K562 (cell line): ENCODE measurements around the gene ITPR2. TPM values are rescaled to one million over a fixed set of nuclear protein-coding genes. Genes with fewer than 3 reads are reported as not detected.
A peak's percentile ranks its signal among the peaks of the same experiment; 100 is the strongest.

Experiments used
- BHLHE40 ChIP-seq: IDR thresholded peaks from 2 replicates; pipeline ENCODE4 v1.6.1; 2011; ENCODE audit warnings: low read length, improper control_type of control experiment
- DMBX1 ChIP-seq: fragments of 250-450 bp; sonication (Bioruptor Pico); IDR thresholded peaks from 2 replicates; pipeline ENCODE4 v1.8.0; 2022; ENCODE audit warnings: inconsistent platforms, mild to moderate bottlenecking, moderate library complexity, borderline replicate concordance
- ETV1 ChIP-seq: fragments of 450-650 bp; conservative IDR thresholded peaks from 2 replicates; pipeline ENCODE4 v1.6.1; 2016; ENCODE audit warnings: missing genetic modification characterization, control low read depth, low read depth, missing compliant biosample characterization
- HMG20B ChIP-seq: fragments of 250-450 bp; sonication (Bioruptor Pico); IDR thresholded peaks from 2 replicates; pipeline ENCODE4 v1.5.0; 2021; ENCODE audit warnings: mild to moderate bottlenecking
- NFRKB ChIP-seq: fragments of 450-650 bp; IDR thresholded peaks from 2 replicates; pipeline ENCODE4 v1.6.1; 2016; ENCODE audit warnings: low read depth
- POLR2G ChIP-seq: fragments of 200-400 bp; formaldehyde crosslinking; IDR thresholded peaks from 2 replicates; pipeline ENCODE4 v1.6.1; 2017; ENCODE audit warnings: low read depth, mild to moderate bottlenecking, antibody characterized with exemption, low read length, moderate library complexity
- PTTG1 ChIP-seq: fragments of 450-650 bp; IDR thresholded peaks from 2 replicates; pipeline ENCODE4 v1.6.1; 2016; ENCODE audit warnings: low read depth, mild to moderate bottlenecking, missing genetic modification characterization, missing compliant biosample characterization
- STAT5B ChIP-seq: fragments of 250-450 bp; sonication (Bioruptor Pico); IDR thresholded peaks from 2 replicates; pipeline ENCODE4 v1.8.0; 2021; ENCODE audit warnings: mild to moderate bottlenecking, inconsistent platforms
- XRCC3 ChIP-seq: fragments of 450-650 bp; IDR thresholded peaks from 2 replicates; pipeline ENCODE4 v1.6.1; 2017; ENCODE audit warnings: mild to moderate bottlenecking, moderate library complexity
- ZNF589 ChIP-seq: fragments of 200-800 bp; sonication (Bioruptor generic); IDR thresholded peaks from 2 replicates; pipeline ENCODE4 v1.6.1; 2016; ENCODE audit warnings: low read depth, missing genetic modification characterization, missing compliant biosample characterization
- polyA plus RNA-seq, 8 experiments: library from polyadenylated mRNA; depleted of rRNA in 4 of 8; stranded (reverse) in 5 of 8; unstranded in 3 of 8; fragments of >200 nt; fragmentation: Nextera tagmentation in 2 of 8; fragmentation: Illumina TruSeq in 1 of 8; extraction: Ambion mirVana in 2 of 8; extraction: Trizol in 1 of 8; gene quantifications; 2 replicates each; pipeline versions ENCODE4 v1.2.1 to v1.2.3, GENCODE V29; 2011 to 2014; ENCODE audit warnings: inconsistent platforms in 1 of 8, missing spikeins in 1 of 8
- total RNA-seq, 7 experiments: library from RNA; depleted of rRNA in 6 of 7; stranded (reverse); fragments of >200 nt in 6 of 7; fragmentation: Illumina TruSeq in 2 of 7; extraction: Trizol in 2 of 7; gene quantifications; 2 replicates each; pipeline versions ENCODE4 v1.2.1 to v1.2.3, GENCODE V29; 2011 to 2021; ENCODE audit warnings: low replicate concordance in 1 of 7
- TF ChIP-seq, protein P1 (sequence below): fragments of 450-650 bp; IDR thresholded peaks from 2 replicates; pipeline ENCODE4 v1.6.1; 2016; ENCODE audit warnings: mild to moderate bottlenecking, moderate library complexity
- TF ChIP-seq, protein P2 (sequence below): sonication (generic); formaldehyde crosslinking; IDR thresholded peaks from 2 replicates; pipeline ENCODE4 v1.8.0; 2022; ENCODE audit warnings: missing genetic modification reagents, mild to moderate bottlenecking, borderline replicate concordance
- TF ChIP-seq, protein P3 (sequence below): fragments of 450-650 bp; conservative IDR thresholded peaks from 2 replicates; pipeline ENCODE4 v1.6.1; 2016; ENCODE audit warnings: missing genetic modification characterization, low read depth, mild to moderate bottlenecking, missing compliant biosample characterization, moderate library complexity

Gene ITPR2
- total and polyA plus RNA-seq, 9 of the 15 experiments (the other 6 are each of a cell fraction or from before 2014, with no cell fraction given) = 0.21 to 3.3 (median 0.95) TPM

DNA sequence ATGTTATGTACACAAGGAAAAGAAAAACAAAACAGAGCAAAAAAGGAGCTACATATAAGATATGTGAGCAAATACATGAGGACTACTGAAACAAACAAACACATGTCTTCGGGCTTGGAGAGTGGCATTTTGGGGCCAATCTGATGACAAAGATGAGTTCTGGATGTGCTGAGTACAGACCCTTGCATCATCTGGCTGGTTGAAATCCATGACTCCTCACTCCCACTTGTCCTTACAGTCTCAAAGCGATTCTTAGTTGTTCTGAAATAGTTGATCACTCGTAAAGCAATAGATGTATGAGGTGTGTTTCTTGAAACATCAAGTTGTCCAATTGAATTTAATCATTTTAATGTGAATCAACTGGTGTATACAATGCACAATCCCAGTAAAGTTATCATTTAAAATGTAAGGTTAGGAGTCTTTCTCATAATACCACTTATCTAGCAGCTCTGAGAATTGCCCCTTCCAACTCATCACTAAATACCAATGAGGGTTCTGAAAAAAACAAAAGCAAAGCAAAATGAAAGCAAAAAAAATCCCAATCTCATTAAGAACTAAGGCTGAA is 136.9 kb downstream of the ITPR2 start (continued):
- TF ChIP-seq, protein P1, sequence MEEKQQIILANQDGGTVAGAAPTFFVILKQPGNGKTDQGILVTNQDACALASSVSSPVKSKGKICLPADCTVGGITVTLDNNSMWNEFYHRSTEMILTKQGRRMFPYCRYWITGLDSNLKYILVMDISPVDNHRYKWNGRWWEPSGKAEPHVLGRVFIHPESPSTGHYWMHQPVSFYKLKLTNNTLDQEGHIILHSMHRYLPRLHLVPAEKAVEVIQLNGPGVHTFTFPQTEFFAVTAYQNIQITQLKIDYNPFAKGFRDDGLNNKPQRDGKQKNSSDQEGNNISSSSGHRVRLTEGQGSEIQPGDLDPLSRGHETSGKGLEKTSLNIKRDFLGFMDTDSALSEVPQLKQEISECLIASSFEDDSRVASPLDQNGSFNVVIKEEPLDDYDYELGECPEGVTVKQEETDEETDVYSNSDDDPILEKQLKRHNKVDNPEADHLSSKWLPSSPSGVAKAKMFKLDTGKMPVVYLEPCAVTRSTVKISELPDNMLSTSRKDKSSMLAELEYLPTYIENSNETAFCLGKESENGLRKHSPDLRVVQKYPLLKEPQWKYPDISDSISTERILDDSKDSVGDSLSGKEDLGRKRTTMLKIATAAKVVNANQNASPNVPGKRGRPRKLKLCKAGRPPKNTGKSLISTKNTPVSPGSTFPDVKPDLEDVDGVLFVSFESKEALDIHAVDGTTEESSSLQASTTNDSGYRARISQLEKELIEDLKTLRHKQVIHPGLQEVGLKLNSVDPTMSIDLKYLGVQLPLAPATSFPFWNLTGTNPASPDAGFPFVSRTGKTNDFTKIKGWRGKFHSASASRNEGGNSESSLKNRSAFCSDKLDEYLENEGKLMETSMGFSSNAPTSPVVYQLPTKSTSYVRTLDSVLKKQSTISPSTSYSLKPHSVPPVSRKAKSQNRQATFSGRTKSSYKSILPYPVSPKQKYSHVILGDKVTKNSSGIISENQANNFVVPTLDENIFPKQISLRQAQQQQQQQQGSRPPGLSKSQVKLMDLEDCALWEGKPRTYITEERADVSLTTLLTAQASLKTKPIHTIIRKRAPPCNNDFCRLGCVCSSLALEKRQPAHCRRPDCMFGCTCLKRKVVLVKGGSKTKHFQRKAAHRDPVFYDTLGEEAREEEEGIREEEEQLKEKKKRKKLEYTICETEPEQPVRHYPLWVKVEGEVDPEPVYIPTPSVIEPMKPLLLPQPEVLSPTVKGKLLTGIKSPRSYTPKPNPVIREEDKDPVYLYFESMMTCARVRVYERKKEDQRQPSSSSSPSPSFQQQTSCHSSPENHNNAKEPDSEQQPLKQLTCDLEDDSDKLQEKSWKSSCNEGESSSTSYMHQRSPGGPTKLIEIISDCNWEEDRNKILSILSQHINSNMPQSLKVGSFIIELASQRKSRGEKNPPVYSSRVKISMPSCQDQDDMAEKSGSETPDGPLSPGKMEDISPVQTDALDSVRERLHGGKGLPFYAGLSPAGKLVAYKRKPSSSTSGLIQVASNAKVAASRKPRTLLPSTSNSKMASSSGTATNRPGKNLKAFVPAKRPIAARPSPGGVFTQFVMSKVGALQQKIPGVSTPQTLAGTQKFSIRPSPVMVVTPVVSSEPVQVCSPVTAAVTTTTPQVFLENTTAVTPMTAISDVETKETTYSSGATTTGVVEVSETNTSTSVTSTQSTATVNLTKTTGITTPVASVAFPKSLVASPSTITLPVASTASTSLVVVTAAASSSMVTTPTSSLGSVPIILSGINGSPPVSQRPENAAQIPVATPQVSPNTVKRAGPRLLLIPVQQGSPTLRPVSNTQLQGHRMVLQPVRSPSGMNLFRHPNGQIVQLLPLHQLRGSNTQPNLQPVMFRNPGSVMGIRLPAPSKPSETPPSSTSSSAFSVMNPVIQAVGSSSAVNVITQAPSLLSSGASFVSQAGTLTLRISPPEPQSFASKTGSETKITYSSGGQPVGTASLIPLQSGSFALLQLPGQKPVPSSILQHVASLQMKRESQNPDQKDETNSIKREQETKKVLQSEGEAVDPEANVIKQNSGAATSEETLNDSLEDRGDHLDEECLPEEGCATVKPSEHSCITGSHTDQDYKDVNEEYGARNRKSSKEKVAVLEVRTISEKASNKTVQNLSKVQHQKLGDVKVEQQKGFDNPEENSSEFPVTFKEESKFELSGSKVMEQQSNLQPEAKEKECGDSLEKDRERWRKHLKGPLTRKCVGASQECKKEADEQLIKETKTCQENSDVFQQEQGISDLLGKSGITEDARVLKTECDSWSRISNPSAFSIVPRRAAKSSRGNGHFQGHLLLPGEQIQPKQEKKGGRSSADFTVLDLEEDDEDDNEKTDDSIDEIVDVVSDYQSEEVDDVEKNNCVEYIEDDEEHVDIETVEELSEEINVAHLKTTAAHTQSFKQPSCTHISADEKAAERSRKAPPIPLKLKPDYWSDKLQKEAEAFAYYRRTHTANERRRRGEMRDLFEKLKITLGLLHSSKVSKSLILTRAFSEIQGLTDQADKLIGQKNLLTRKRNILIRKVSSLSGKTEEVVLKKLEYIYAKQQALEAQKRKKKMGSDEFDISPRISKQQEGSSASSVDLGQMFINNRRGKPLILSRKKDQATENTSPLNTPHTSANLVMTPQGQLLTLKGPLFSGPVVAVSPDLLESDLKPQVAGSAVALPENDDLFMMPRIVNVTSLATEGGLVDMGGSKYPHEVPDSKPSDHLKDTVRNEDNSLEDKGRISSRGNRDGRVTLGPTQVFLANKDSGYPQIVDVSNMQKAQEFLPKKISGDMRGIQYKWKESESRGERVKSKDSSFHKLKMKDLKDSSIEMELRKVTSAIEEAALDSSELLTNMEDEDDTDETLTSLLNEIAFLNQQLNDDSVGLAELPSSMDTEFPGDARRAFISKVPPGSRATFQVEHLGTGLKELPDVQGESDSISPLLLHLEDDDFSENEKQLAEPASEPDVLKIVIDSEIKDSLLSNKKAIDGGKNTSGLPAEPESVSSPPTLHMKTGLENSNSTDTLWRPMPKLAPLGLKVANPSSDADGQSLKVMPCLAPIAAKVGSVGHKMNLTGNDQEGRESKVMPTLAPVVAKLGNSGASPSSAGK = peak; percentile 39; the same call in 1 of the 2 replicates
- TF ChIP-seq, protein P2, sequence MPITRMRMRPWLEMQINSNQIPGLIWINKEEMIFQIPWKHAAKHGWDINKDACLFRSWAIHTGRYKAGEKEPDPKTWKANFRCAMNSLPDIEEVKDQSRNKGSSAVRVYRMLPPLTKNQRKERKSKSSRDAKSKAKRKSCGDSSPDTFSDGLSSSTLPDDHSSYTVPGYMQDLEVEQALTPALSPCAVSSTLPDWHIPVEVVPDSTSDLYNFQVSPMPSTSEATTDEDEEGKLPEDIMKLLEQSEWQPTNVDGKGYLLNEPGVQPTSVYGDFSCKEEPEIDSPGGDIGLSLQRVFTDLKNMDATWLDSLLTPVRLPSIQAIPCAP = no peak
- TF ChIP-seq BHLHE40 (no peak), HMG20B (CRISPR knock-in tag) (no peak), PTTG1 (tag) (no peak), ZNF589 (CRISPR knock-in tag) (peak; percentile 87), ETV1 (peak; percentile 26; the same call in 1 of the 2 replicates), DMBX1 (peak; percentile 14; the same call in 1 of the 2 replicates), STAT5B (CRISPR knock-in tag) (no peak), XRCC3 (no peak), NFRKB (0 out of 2 replicates have a peak, but pooled peaks have one; percentile 51), POLR2G (no peak)
- TF ChIP-seq, protein P3, sequence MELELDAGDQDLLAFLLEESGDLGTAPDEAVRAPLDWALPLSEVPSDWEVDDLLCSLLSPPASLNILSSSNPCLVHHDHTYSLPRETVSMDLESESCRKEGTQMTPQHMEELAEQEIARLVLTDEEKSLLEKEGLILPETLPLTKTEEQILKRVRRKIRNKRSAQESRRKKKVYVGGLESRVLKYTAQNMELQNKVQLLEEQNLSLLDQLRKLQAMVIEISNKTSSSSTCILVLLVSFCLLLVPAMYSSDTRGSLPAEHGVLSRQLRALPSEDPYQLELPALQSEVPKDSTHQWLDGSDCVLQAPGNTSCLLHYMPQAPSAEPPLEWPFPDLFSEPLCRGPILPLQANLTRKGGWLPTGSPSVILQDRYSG = no peak
